DOHH2 (cell line): ENCODE data around the gene SH3BP5.

Experiments used
- CTCF ChIP-seq: fragments of 200-600 bp; sonication (generic); IDR thresholded peaks from one replicate; pipeline ENCODE4 v1.5.1; 2014; ENCODE audit warnings: antibody characterized with exemption, mild to moderate bottlenecking, low read depth, low read length; ENCODE audit not compliant: poor library complexity, severe bottlenecking
- EZH2phosphoT487 ChIP-seq: fragments of 200-600 bp; sonication (generic); IDR thresholded peaks from 2 replicates; pipeline ENCODE4 v1.6.1; 2017; ENCODE audit warnings: borderline replicate concordance, mild to moderate bottlenecking, antibody characterized with exemption, low read length, moderate library complexity, mixed read lengths

- no peak for TF ChIP-seq CTCF
- no peak for TF ChIP-seq EZH2phosphoT487
Measured at GRCh38 chr3:15269091-15269989, 63.0 kb downstream of the SH3BP5 start.
